A673 (cell line): ENCODE data around the gene DDIAS. TPM values are rescaled to one million over a fixed set of nuclear protein-coding genes. Genes with fewer than 3 reads are reported as not detected.
"Not testable (repeated sequence)": the region's sequence is repeated elsewhere in the genome, so short reads cannot be mapped to it uniquely, and the experiment has no call there.

Experiments used
- BruUV-seq: library from RNA; stranded (reverse); fragments of 400-500 nt; replicated peaks from 2 replicates; lab custom pipeline; 2021; lab: Mats Ljungman, UMichigan
- CTCF ChIA-PET: fragments of 300-600 bp; sonication (Branson Sonifier 250); formaldehyde crosslinking; loops from one replicate; lab custom pipeline; 2022; ENCODE audit warnings: antibody characterized with exemption; lab: Charles Lee
- POLR2A ChIA-PET: fragments of 300-600 bp; sonication (Branson Sonifier 250); formaldehyde crosslinking; loops from one replicate; lab custom pipeline; 2022; ENCODE audit warnings: antibody characterized with exemption; ENCODE audit not compliant: low non-redundant PET; lab: Charles Lee
- DNase-seq: peaks from one replicate; pipeline ENCODE4 v3.0.0-alpha.2; 2015; ENCODE audit warnings: low spot score
- H3K27ac ChIP-seq: fragments of 200-600 bp; sonication (generic); 2 replicates; pipeline ENCODE4 v1.5.1; 2016; ENCODE audit warnings: mixed run types, low read depth, mild to moderate bottlenecking, mixed read lengths, antibody characterized with exemption, low read length; ENCODE audit not compliant: poor library complexity, severe bottlenecking
- H3K27me3 ChIP-seq: fragments of 200-600 bp; sonication (generic); replicated peaks from 2 replicates; pipeline ENCODE4 v1.6.1; 2017; ENCODE audit warnings: mixed run types, low read depth, mild to moderate bottlenecking, mixed read lengths, antibody characterized with exemption, low read length; ENCODE audit not compliant: insufficient read depth, poor library complexity
- H3K36me3 ChIP-seq: fragments of 200-600 bp; sonication (generic); 2 replicates; pipeline ENCODE4 v1.6.1; 2016; ENCODE audit warnings: mixed run types, mild to moderate bottlenecking, mixed read lengths, antibody characterized with exemption, low read length; ENCODE audit not compliant: insufficient read depth, poor library complexity, severe bottlenecking
- H3K4me1 ChIP-seq: fragments of 200-600 bp; sonication (generic); 2 replicates; pipeline ENCODE4 v1.6.1; 2017; ENCODE audit warnings: mixed run types, mild to moderate bottlenecking, mixed read lengths, antibody characterized with exemption, low read length; ENCODE audit not compliant: insufficient read depth, poor library complexity, severe bottlenecking
- H3K4me3 ChIP-seq: fragments of 200-600 bp; sonication (generic); 2 replicates; pipeline ENCODE4 v1.5.1; 2016; ENCODE audit warnings: low read depth, mixed run types, mild to moderate bottlenecking, mixed read lengths, low read length; ENCODE audit not compliant: poor library complexity, severe bottlenecking
- H3K9me3 ChIP-seq: fragments of 200-600 bp; sonication (generic); 2 replicates; pipeline ENCODE4 v1.6.1; 2016; ENCODE audit warnings: mixed run types, low read depth, mild to moderate bottlenecking, mixed read lengths, antibody characterized with exemption, low read length; ENCODE audit not compliant: poor library complexity, severe bottlenecking
- CTCF ChIP-seq: fragments of 300-800, 200-600 bp; sonication (generic); conservative IDR thresholded peaks from 2 replicates; pipeline ENCODE4 v1.5.1; 2017; ENCODE audit warnings: low read depth, mild to moderate bottlenecking, antibody characterized with exemption, low read length, moderate library complexity, mixed read lengths
- EZH2 ChIP-seq: fragments of 200-600 bp; sonication (generic); IDR thresholded peaks from 2 replicates; pipeline ENCODE4 v1.6.1; 2017; ENCODE audit warnings: borderline replicate concordance, low read depth, mild to moderate bottlenecking, mixed read lengths, antibody characterized with exemption, low read length; ENCODE audit not compliant: poor library complexity, severe bottlenecking
- intact Hi-C: fragments of 100-400 bp; cut with micrococcal nuclease; formaldehyde crosslinking; loops from one replicate; pipeline ENCODE4 v1.10.0; 2022; ENCODE audit not compliant: unreplicated experiment
- total RNA-seq: library from RNA; stranded (reverse); gene quantifications from 2 replicates; pipeline ENCODE4 v1.2.3, GENCODE V29; 2021

The DDIAS gene
- total RNA-seq, 1 experiment from 2014 or later = 41.5 TPM

- no peak overlapping the region for H3K4me3 ChIP-seq
- H3K27ac ChIP-seq = no peak overlapping the region
- H3K27me3 ChIP-seq = no peaks in the 10 kb centered on the region
- intact Hi-C loops = loop anchor here (10.0 kb wide), 1 partner anchor 816 kb away; no protein-coding TSS in a partner anchor
- BruUV-seq = no TSS peak
- peaks cover 24% of the 10 kb centered on the region for H3K36me3 ChIP-seq
- no peak for DNase-seq
- TF ChIP-seq CTCF (no peak), EZH2 (no peak)
- ChIA-PET POLR2A (no interaction called here), CTCF (no interaction called here)
- H3K9me3 ChIP-seq = peaks cover 12% of the 10 kb centered on the region
- peaks cover 13% of the 10 kb centered on the region for H3K4me1 ChIP-seq
Measured at GRCh38 chr11:82909015-82909640, 7.6 kb downstream of the DDIAS start.

- peaks cover 24% of the 10 kb centered on the region for H3K36me3 ChIP-seq
Measured at GRCh38 chr11:82919786-82920185, 18.2 kb downstream of the DDIAS start.

GRCh38 chr11:82920227-82920626 is 18.7 kb downstream of the DDIAS start:
- intact Hi-C loops = loop anchor here (10.0 kb wide), 1 partner anchor 205 kb away; no protein-coding TSS in a partner anchor
- H3K4me1 ChIP-seq, H3K9me3 ChIP-seq, H3K27ac ChIP-seq, CTCF ChIA-PET, DNase-seq, H3K27me3 ChIP-seq, H3K4me3 ChIP-seq, BruUV-seq, POLR2A ChIA-PET: not testable (repeated sequence)
- peaks cover 20% of the 10 kb centered on the region for H3K36me3 ChIP-seq

More at GRCh38 chr11:82919786-82920185, 18.2 kb downstream of the DDIAS start:
- H3K4me3 ChIP-seq, DNase-seq, H3K4me1 ChIP-seq, POLR2A ChIA-PET, BruUV-seq, CTCF ChIA-PET, H3K27ac ChIP-seq, H3K9me3 ChIP-seq, H3K27me3 ChIP-seq: not testable (repeated sequence)
- intact Hi-C loops = loop anchor here (10.0 kb wide), 1 partner anchor 205 kb away; no protein-coding TSS in a partner anchor

- H3K4me1 ChIP-seq, H3K9me3 ChIP-seq, CTCF ChIA-PET, H3K27ac ChIP-seq, H3K4me3 ChIP-seq, H3K36me3 ChIP-seq, H3K27me3 ChIP-seq, DNase-seq, POLR2A ChIA-PET, BruUV-seq: not testable (repeated sequence)
- intact Hi-C loops = loop anchor here (10.0 kb wide), 1 partner anchor 208 kb away; no protein-coding TSS in a partner anchor
Measured at GRCh38 chr11:82922396-82923173, 21.0 kb downstream of the DDIAS start.
